OCI-LY7 (cell line): ENCODE results near the gene MYO7A. TPM values are rescaled to one million over a fixed set of nuclear protein-coding genes. Genes with fewer than 3 reads are reported as not detected.

Source experiments
- BruUV-seq: library from RNA; stranded (reverse); fragments of 400-500 nt; replicated peaks from 2 replicates; lab custom pipeline; 2021; lab: Mats Ljungman, UMichigan
- CTCF ChIA-PET: fragments of 300-600 bp; sonication (Branson Sonifier 250); formaldehyde crosslinking; loops from one replicate; lab custom pipeline; 2022; ENCODE audit warnings: antibody characterized with exemption; ENCODE audit not compliant: unreplicated experiment; lab: Charles Lee
- POLR2A ChIA-PET: fragments of 300-600 bp; sonication (Branson Sonifier 250); formaldehyde crosslinking; loops from one replicate; lab custom pipeline; 2022; ENCODE audit warnings: antibody characterized with exemption; lab: Charles Lee
- DNase-seq: peaks from one replicate; pipeline ENCODE4 v3.0.0-alpha.2; 2015; ENCODE audit warnings: low spot score
- H2AFZ ChIP-seq: fragments of 200-600 bp; sonication (generic), shearing (Covaris generic); 2 replicates; pipeline ENCODE4 v1.6.1; 2014; ENCODE audit warnings: mild to moderate bottlenecking, antibody characterized with exemption, low read length, moderate library complexity
- H3K27ac ChIP-seq: fragments of 200-600 bp; sonication (generic); 2 replicates; pipeline ENCODE4 v1.5.1; 2014; ENCODE audit warnings: mixed run types, low read depth, mild to moderate bottlenecking, moderate library complexity, low read length, inconsistent platforms; ENCODE audit not compliant: poor library complexity, severe bottlenecking
- H3K36me3 ChIP-seq: fragments of 200-600 bp; sonication (generic); 2 replicates; pipeline ENCODE4 v1.6.1; 2014; ENCODE audit warnings: mild to moderate bottlenecking, antibody characterized with exemption, low read length, moderate library complexity, mixed read lengths; ENCODE audit not compliant: insufficient read depth
- H3K4me1 ChIP-seq: fragments of 200-600 bp; sonication (generic); 2 replicates; pipeline ENCODE4 v1.5.1; 2014; ENCODE audit warnings: mild to moderate bottlenecking, low read length; ENCODE audit not compliant: insufficient read depth, poor library complexity, severe bottlenecking
- H3K4me2 ChIP-seq: fragments of 200-600 bp; sonication (generic); 2 replicates; pipeline ENCODE4 v1.6.1; 2014; ENCODE audit warnings: mild to moderate bottlenecking, low read length
- H3K4me3 ChIP-seq: fragments of 200-600 bp; sonication (generic); 2 replicates; pipeline ENCODE4 v1.5.1; 2014; ENCODE audit warnings: mild to moderate bottlenecking, low read depth, low read length; ENCODE audit not compliant: poor library complexity, severe bottlenecking
- H3K79me2 ChIP-seq: fragments of 200-600 bp; sonication (generic); 2 replicates; pipeline ENCODE4 v1.6.1; 2016; ENCODE audit warnings: low read depth, mild to moderate bottlenecking, low read length, moderate library complexity, mixed read lengths; ENCODE audit not compliant: insufficient read depth
- H3K9me2 ChIP-seq: fragments of 200-600 bp; sonication (generic); 2 replicates; pipeline ENCODE4 v1.6.1; 2016; ENCODE audit warnings: mild to moderate bottlenecking, low read length, mixed read lengths; ENCODE audit not compliant: insufficient read depth
- H3K9me3 ChIP-seq: fragments of 200-600 bp; sonication (generic); 2 replicates; pipeline ENCODE4 v1.6.1; 2014; ENCODE audit warnings: mild to moderate bottlenecking, mixed run types, low read length, mixed read lengths
- H4K20me1 ChIP-seq: fragments of 200-600 bp; sonication (generic); 2 replicates; pipeline ENCODE4 v1.6.1; 2014; ENCODE audit warnings: mild to moderate bottlenecking, antibody characterized with exemption, low read length, moderate library complexity, mixed read lengths; ENCODE audit not compliant: insufficient read depth
- CTCF ChIP-seq: fragments of 200-600 bp; sonication (generic); conservative IDR thresholded peaks from 2 replicates; pipeline ENCODE4 v1.5.1; 2014; ENCODE audit warnings: mild to moderate bottlenecking, antibody characterized with exemption, low read length, moderate library complexity, mixed read lengths
- EZH2phosphoT487 ChIP-seq: fragments of 200-600 bp; sonication (generic); IDR thresholded peaks from 2 replicates; pipeline ENCODE4 v1.6.1; 2018; ENCODE audit warnings: low read depth, borderline replicate concordance, mild to moderate bottlenecking, mixed run types, antibody characterized with exemption, low read length, moderate library complexity, mixed read lengths
- intact Hi-C: fragments of 100-400 bp; cut with micrococcal nuclease; formaldehyde crosslinking; loops from one replicate; pipeline ENCODE4 v1.10.0; 2022; ENCODE audit not compliant: unreplicated experiment
- total RNA-seq, 2 experiments: library from RNA; depleted of rRNA in 1 of 2; stranded (reverse); fragments of >200 nt in 1 of 2; shearing (Covaris generic) in 1 of 2; gene quantifications; 2 replicates each; pipeline ENCODE4 v1.2.3, GENCODE V29; 2014 to 2022

Gene MYO7A
- total RNA-seq, 2 experiments from 2014 or later = not detected

- Histone ChIP-seq H3K4me3 (no peak overlapping the region), H3K4me2 (no peak overlapping the region), H2AFZ (no peak overlapping the region), H3K4me1 (no peaks in the 10 kb centered on the region), H4K20me1 (no peaks in the 10 kb centered on the region), H3K36me3 (no peaks in the 10 kb centered on the region), H3K9me3 (no peaks in the 10 kb centered on the region), H3K79me2 (no peaks in the 10 kb centered on the region), H3K27ac (no peak overlapping the region), H3K9me2 (no peaks in the 10 kb centered on the region)
- ChIA-PET POLR2A (interaction anchor here (0.6 kb wide), 2 partner anchors 78 to 153 kb away, joined by 3 read pairs; no protein-coding TSS in a partner anchor), CTCF (no interaction called here)
- no peak for TF ChIP-seq CTCF
- TF ChIP-seq EZH2phosphoT487 = no peak
- no peak for DNase-seq
- intact Hi-C loops = no loop called here
- BruUV-seq = no TSS peak
Observed at GRCh38 chr11:77166021-77166420, 38.0 kb downstream of the MYO7A start.

GRCh38 chr11:77167111-77167626 is 39.1 kb downstream of the MYO7A start:
- no peak overlapping the region for H3K4me3 ChIP-seq

More at GRCh38 chr11:77167111-77167626, 39.1 kb downstream of the MYO7A start:
- no peaks in the 10 kb centered on the region for H3K9me3 ChIP-seq
- no peak overlapping the region for H3K4me2 ChIP-seq
- no TSS peak for BruUV-seq
- H3K36me3 ChIP-seq = no peaks in the 10 kb centered on the region
- no peaks in the 10 kb centered on the region for H3K79me2 ChIP-seq
- CTCF ChIA-PET = no interaction called here
- no peak overlapping the region for H3K27ac ChIP-seq
- intact Hi-C loops = no loop called here
- DNase-seq = no peak
- no peak overlapping the region for H2AFZ ChIP-seq
- no peaks in the 10 kb centered on the region for H3K9me2 ChIP-seq
- no peak for TF ChIP-seq CTCF
- no peak for TF ChIP-seq EZH2phosphoT487
- H4K20me1 ChIP-seq = no peaks in the 10 kb centered on the region
- POLR2A ChIA-PET = no interaction called here
- no peaks in the 10 kb centered on the region for H3K4me1 ChIP-seq
